ENCODE results near the gene HSDL1.

- TF ChIP-seq GTF2F1 (IDR thresholded peaks at IDR 0.05; ENCODE audit: borderline replicate concordance, low read depth, low read length) = no peak
- no peak for TF ChIP-seq JUN (IDR thresholded peaks at IDR 0.05; ENCODE audit: low read depth, low read length)
- TF ChIP-seq RFX5 (IDR thresholded peaks at IDR 0.05; ENCODE audit: borderline replicate concordance, low read depth, low read length) = no peak
- TF ChIP-seq, protein P1, sequence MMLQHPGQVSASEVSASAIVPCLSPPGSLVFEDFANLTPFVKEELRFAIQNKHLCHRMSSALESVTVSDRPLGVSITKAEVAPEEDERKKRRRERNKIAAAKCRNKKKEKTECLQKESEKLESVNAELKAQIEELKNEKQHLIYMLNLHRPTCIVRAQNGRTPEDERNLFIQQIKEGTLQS (IDR thresholded peaks at IDR 0.05; ENCODE audit: insufficient read depth, low read depth, low read length) = no peak
- no peak for TF ChIP-seq CEBPB (IDR thresholded peaks at IDR 0.05; ENCODE audit: low read depth, low read length)
Observed at GRCh38 chr16:84104231-84104630, 40.7 kb downstream of the HSDL1 start.
